Hepatocyte (in vitro differentiated cells): ENCODE data around the gene TSPAN3. TPM values are rescaled to one million over a fixed set of nuclear protein-coding genes. Genes with fewer than 3 reads are reported as not detected.

Experiments used
- DNase-seq: peaks from one replicate; pipeline ENCODE4 v3.0.0-alpha.2; 2016; ENCODE audit warnings: low spot score
- H2AFZ ChIP-seq: fragments of 200-600 bp; sonication (generic); 2 replicates; pipeline ENCODE4 v1.6.0; 2016; ENCODE audit warnings: antibody characterized with exemption, mild to moderate bottlenecking
- H3K27ac ChIP-seq: fragments of 200-600 bp; sonication (generic); 2 replicates; pipeline ENCODE4 v1.5.1; 2016; ENCODE audit warnings: mild to moderate bottlenecking
- H3K27me3 ChIP-seq: fragments of 200-600 bp; sonication (generic); 2 replicates; pipeline ENCODE4 v1.6.1; 2016
- H3K36me3 ChIP-seq: fragments of 200-600 bp; sonication (generic); replicated peaks from 2 replicates; pipeline ENCODE4 v1.5.1; 2016; ENCODE audit warnings: low read depth; ENCODE audit not compliant: insufficient read depth
- H3K4me1 ChIP-seq: fragments of 200-600 bp; sonication (generic); 2 replicates; pipeline ENCODE4 v1.5.1; 2016; ENCODE audit warnings: mild to moderate bottlenecking, moderate library complexity; ENCODE audit not compliant: insufficient read depth
- H3K4me2 ChIP-seq: fragments of 200-600 bp; sonication (generic); 2 replicates; pipeline ENCODE4 v1.6.0; 2016
- H3K4me3 ChIP-seq: fragments of 200-600 bp; sonication (generic); 2 replicates; pipeline ENCODE4 v1.5.1; 2016; ENCODE audit warnings: mild to moderate bottlenecking
- H3K79me2 ChIP-seq: fragments of 200-600 bp; sonication (generic); 2 replicates; pipeline ENCODE4 v1.6.0; 2017; ENCODE audit warnings: mild to moderate bottlenecking
- H3K9me2 ChIP-seq: fragments of 200-600 bp; sonication (generic); replicated peaks from 2 replicates; pipeline ENCODE4 v1.6.0; 2017; ENCODE audit warnings: mild to moderate bottlenecking; ENCODE audit not compliant: insufficient read depth
- H3K9me3 ChIP-seq: fragments of 200-600 bp; sonication (generic); 2 replicates; pipeline ENCODE4 v1.5.1; 2016; ENCODE audit warnings: low read depth, mild to moderate bottlenecking
- H4K20me1 ChIP-seq: fragments of 200-600 bp; sonication (generic); 2 replicates; pipeline ENCODE4 v1.6.0; 2016; ENCODE audit warnings: mild to moderate bottlenecking; ENCODE audit not compliant: insufficient read depth, poor library complexity, severe bottlenecking
- CTCF ChIP-seq: fragments of 200-600 bp; sonication (generic); IDR thresholded peaks from 2 replicates; pipeline ENCODE4 v1.5.1; 2016; ENCODE audit warnings: antibody characterized with exemption, mild to moderate bottlenecking; ENCODE audit not compliant: poor library complexity
- EZH2 ChIP-seq: fragments of 200-600 bp; sonication (generic); IDR thresholded peaks from 2 replicates; pipeline ENCODE4 v1.6.1; 2016; ENCODE audit warnings: antibody characterized with exemption, mild to moderate bottlenecking, borderline replicate concordance
- EZH2phosphoT487 ChIP-seq: fragments of 200-600 bp; sonication (generic); IDR thresholded peaks from one replicate; pipeline ENCODE4 v1.6.1; 2018; ENCODE audit warnings: antibody characterized with exemption, mild to moderate bottlenecking, low read depth, moderate library complexity; ENCODE audit not compliant: unreplicated experiment, severe bottlenecking
- WGBS: methylation state at CpG from one replicate; pipeline ENCODE4 v1.1.6; 2016; ENCODE audit warnings: low lambda C conversion rate; ENCODE audit errors: missing lambda C conversion rate; 5-methylcytosine and 5-hydroxymethylcytosine counted together
- polyA plus RNA-seq: library from polyadenylated mRNA; unstranded; fragments of >200 nt; fragmentation: Nextera tagmentation; extraction: Ambion mirVana; gene quantifications from 2 replicates; pipeline ENCODE4 v1.2.1, GENCODE V29; 2016
- total RNA-seq: library from RNA; depleted of rRNA; stranded (reverse); fragments of >200 nt; gene quantifications from 2 replicates; pipeline ENCODE4 v1.2.3, GENCODE V29; 2014

TSPAN3 gene
- total and polyA plus RNA-seq, 2 experiments from 2014 or later = 514 to 540 TPM

DNA sequence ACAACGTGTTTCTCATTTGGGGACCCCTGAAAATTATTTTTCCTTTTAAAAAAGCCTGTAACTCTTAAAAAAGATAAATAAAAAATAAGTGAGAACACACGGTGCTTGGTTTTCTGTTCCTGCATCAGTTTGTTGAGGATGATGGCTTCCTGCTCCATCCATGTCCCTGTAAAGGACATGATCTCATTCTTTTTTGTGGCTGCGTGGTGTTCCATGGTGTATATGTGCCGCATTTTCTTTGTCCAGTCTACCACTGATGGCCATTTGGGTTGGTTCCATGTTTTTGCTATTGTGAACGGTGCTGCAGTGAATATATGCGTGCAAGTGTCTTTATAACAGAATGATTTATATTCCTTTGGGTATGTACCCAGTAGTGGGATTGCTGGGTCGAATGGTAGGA is 2.3 kb downstream of the TSPAN3 start:
- TF ChIP-seq CTCF = no peak
- no peak for TF ChIP-seq EZH2
- TF ChIP-seq EZH2phosphoT487 = no peak
- Histone ChIP-seq H3K27me3 (no peaks in the 10 kb centered on the region), H3K9me3 (no peaks in the 10 kb centered on the region), H3K27ac (peak overlapping the region; percentile 97), H2AFZ (no peak overlapping the region), H3K4me1 (peaks cover 53% of the 10 kb centered on the region), H3K79me2 (peaks cover 63% of the 10 kb centered on the region), H3K4me3 (peak overlapping the region; percentile 87), H3K9me2 (no peaks in the 10 kb centered on the region), H3K36me3 (no peaks in the 10 kb centered on the region), H4K20me1 (peaks cover 40% of the 10 kb centered on the region), H3K4me2 (peak overlapping the region; percentile 86)
- 88% methylated on average over 7 of the region's 7 CpGs for WGBS
- DNase-seq = no peak

- Histone ChIP-seq H3K27ac (peak overlapping the region; percentile 97), H3K79me2 (peaks cover 71% of the 10 kb centered on the region), H3K9me3 (no peaks in the 10 kb centered on the region), H3K4me1 (peaks cover 56% of the 10 kb centered on the region), H3K9me2 (no peaks in the 10 kb centered on the region), H3K36me3 (no peaks in the 10 kb centered on the region), H4K20me1 (peaks cover 47% of the 10 kb centered on the region), H3K27me3 (no peaks in the 10 kb centered on the region), H2AFZ (no peak overlapping the region), H3K4me3 (no peak overlapping the region), H3K4me2 (peak overlapping the region; percentile 86)
- no peak for TF ChIP-seq CTCF
- TF ChIP-seq EZH2 = no peak
- TF ChIP-seq EZH2phosphoT487 = no peak
- peak; percentile 26 for DNase-seq
- WGBS = 33% methylated on average over 3 of the region's 3 CpGs
Observed at GRCh38 chr15:77067691-77068367, 3.1 kb downstream of the TSPAN3 start.

- no peaks in the 10 kb centered on the region for H3K36me3 ChIP-seq
- no peak overlapping the region for H2AFZ ChIP-seq
- peaks cover 78% of the 10 kb centered on the region for H3K79me2 ChIP-seq
- H3K4me2 ChIP-seq = peak overlapping the region; percentile 86
- no peaks in the 10 kb centered on the region for H3K27me3 ChIP-seq
- H3K9me3 ChIP-seq = no peaks in the 10 kb centered on the region
- H3K27ac ChIP-seq = peak overlapping the region; percentile 97
- 50% methylated on average over 3 of the region's 3 CpGs for WGBS
- peak; percentile 73 for DNase-seq
- H3K9me2 ChIP-seq = no peaks in the 10 kb centered on the region
- H4K20me1 ChIP-seq = peaks cover 54% of the 10 kb centered on the region
- no peak overlapping the region for H3K4me3 ChIP-seq
- H3K4me1 ChIP-seq = peaks cover 60% of the 10 kb centered on the region
- no peak for TF ChIP-seq EZH2phosphoT487
Observed at GRCh38 chr15:77066971-77067690, 3.8 kb downstream of the TSPAN3 start.
